Adrenal gland (tissue), 12 donors: ENCODE data around the gene SMG6. TPM values are rescaled to one million over a fixed set of nuclear protein-coding genes. Genes with fewer than 3 reads are reported as not detected.

Experiments used
- DNase-seq, 7 donors: peaks; one replicate each; pipeline ENCODE4 v3.0.0-alpha.2; 2019 to 2020
- H3K27ac ChIP-seq, 5 donors: fragments of 200-600 bp; sonication (generic) in 4 of 5; 1 replicate in 3 of 5; 2 replicates in 2 of 5; pipeline versions ENCODE4 v1.5.1 to v1.8.0; 2016 to 2020; ENCODE audit warnings: mild to moderate bottlenecking in 1 of 5
- H3K27me3 ChIP-seq: fragments of 200-600 bp; 2 replicates; pipeline ENCODE4 v1.8.0; 2021
- H3K36me3 ChIP-seq, 2 donors: fragments of 200-600 bp; replicated peaks in 1 of 2; 1 replicate in 1 of 2; 2 replicates in 1 of 2; pipeline versions ENCODE4 v1.5.1 to v1.8.0; 2018 to 2022
- H3K4me1 ChIP-seq, 2 donors: fragments of 200-600 bp; replicated peaks in 1 of 2; 1 replicate in 1 of 2; 2 replicates in 1 of 2; pipeline versions ENCODE4 v1.5.1 to v1.8.0; 2018 to 2021
- H3K4me3 ChIP-seq, 4 donors: fragments of 200-600 bp; sonication (generic) in 3 of 4; one replicate each; pipeline ENCODE4 v1.5.1; 2016 to 2018
- H3K9me3 ChIP-seq, 3 donors: fragments of 200-600 bp; sonication (generic) in 1 of 3; replicated peaks in 1 of 3; 1 replicate in 2 of 3; 2 replicates in 1 of 3; pipeline versions ENCODE4 v1.5.1 to v1.8.0; 2016 to 2021
- CTCF ChIP-seq, 6 experiments: fragments of 450-650 bp in 4 of 6; fragments of 200-600 bp in 2 of 6; sonication (generic) in 1 of 6; IDR thresholded peaks; 1 replicate in 5 of 6; 2 replicates in 1 of 6; pipeline versions ENCODE4 v1.5.1 to v1.8.0; 2016 to 2021; ENCODE audit warnings: antibody characterized with exemption in 6 of 6, mild to moderate bottlenecking in 2 of 6, moderate library complexity in 1 of 6
- POLR2A ChIP-seq, 2 donors: fragments of 450-650 bp; IDR thresholded peaks; one replicate each; pipeline ENCODE4 v1.6.1; 2017; ENCODE audit warnings: antibody characterized with exemption in 2 of 2, mild to moderate bottlenecking in 2 of 2, moderate library complexity in 1 of 2
- WGBS, 4 donors: extraction: QIAGEN DNeasy Blood & Tissue Kit in 2 of 4; methylation state at CpG; one replicate each; pipeline versions ENCODE4 v1.1.5 to v1.1.7; 2013 to 2017; 5-methylcytosine and 5-hydroxymethylcytosine counted together
- intact Hi-C, 2 donors: fragments of 100-400 bp; cut with DNase I; formaldehyde crosslinking; loops; one replicate each; pipeline versions ENCODE4 v1.14.1 to v1.15.0; 2022 to 2023
- polyA plus RNA-seq, 3 donors: library from polyadenylated mRNA; stranded (reverse); fragments of 200-250 nt in 2 of 3; fragments of 350-450 nt in 1 of 3; fragmentation: Illumina TruSeq in 1 of 3; extraction: RNeasy Lipid Tissue Mini Kit (QIAGEN cat#74804) in 1 of 3; gene quantifications; one replicate each; pipeline ENCODE4 v1.2.3, GENCODE V29; 2013 to 2014
- total RNA-seq, 9 donors: library from RNA; depleted of rRNA in 4 of 9; stranded (reverse); fragments of >200 nt in 4 of 9; fragments of 120-200 nt in 1 of 9; fragmentation: NEBNext Ultra II Directional in 1 of 9; extraction: Animal tissue kit (Norgen Biotek cat#: 25700) in 1 of 9; gene quantifications; one replicate each; pipeline versions ENCODE4 v1.1.0 to v1.2.4, GENCODE V29; 2013 to 2023
- donor health status: healthy with polysubstance abuse.
- donor health status: Bipolar disorder and iron deficiency.
- donor health status: DM: yes; HTN: yes; CAD: no.
- donor health status: DM: no; HTN: no; CAD: no.
- donor health status: DM: no; HTN: no; CAD: no.
- donor health status: DM: yes; HTN: yes; CAD: no.

SMG6 gene
- total and polyA plus RNA-seq, 12 donors, result 15.9 to 85.1 (median 44.0) TPM

- DNase-seq, result peak in 1 of 7 donors; percentile 67
- H3K4me1 ChIP-seq, result peaks cover 6 to 50% of the 10 kb centered on the region in 2 donors
- H3K36me3 ChIP-seq, result peaks cover 0 to 21% of the 10 kb centered on the region in 2 donors
- peak overlapping the region in 4 of 5 donors; percentile 34 to 88 (median 62) for H3K27ac ChIP-seq
- TF ChIP-seq POLR2A (IDR thresholded peaks at IDR 0.05), result no peak
- H3K4me3 ChIP-seq, result no peak overlapping the region
- intact Hi-C loops, result no loop called here
- WGBS, 4 donors, result 67 to 75% (median 72%) methylated on average over 4 to 5 of the region's 5 CpGs
- no peaks in the 10 kb centered on the region for H3K9me3 ChIP-seq
- no peaks in the 10 kb centered on the region for H3K27me3 ChIP-seq
Measured at GRCh38 chr17:2067608-2068024, 236.0 kb downstream of the SMG6 start.

GRCh38 chr17:2067048-2067561, 236.5 kb downstream of the SMG6 start:
- no peaks in the 10 kb centered on the region for H3K27me3 ChIP-seq
- TF ChIP-seq CTCF (IDR thresholded peaks at IDR 0.05) (no peak), POLR2A (IDR thresholded peaks at IDR 0.05) (no peak)
- H3K27ac ChIP-seq, result peak overlapping the region in 4 of 5 donors; percentile 34 to 88 (median 62)
- H3K4me3 ChIP-seq, result no peak overlapping the region
- 63 to 82% (median 72%) methylated on average over 12 to 14 of the region's 14 CpGs for WGBS, 4 donors
- peaks cover 6 to 51% of the 10 kb centered on the region in 2 donors for H3K4me1 ChIP-seq
- H3K9me3 ChIP-seq, result no peaks in the 10 kb centered on the region
- H3K36me3 ChIP-seq, result peaks cover 0 to 21% of the 10 kb centered on the region in 2 donors
- peak in 1 of 7 donors; percentile 54 for DNase-seq
- intact Hi-C loops, result no loop called here

- no peaks in the 10 kb centered on the region for H3K9me3 ChIP-seq
- DNase-seq, result no peak
- intact Hi-C loops, result no loop called here
- H3K4me3 ChIP-seq, result no peak overlapping the region
- TF ChIP-seq CTCF (IDR thresholded peaks at IDR 0.05) (no peak), POLR2A (IDR thresholded peaks at IDR 0.05) (no peak)
- no peaks in the 10 kb centered on the region for H3K27me3 ChIP-seq
- peaks cover 0 to 21% of the 10 kb centered on the region in 2 donors for H3K36me3 ChIP-seq
- peaks cover 6 to 53% of the 10 kb centered on the region in 2 donors for H3K4me1 ChIP-seq
- 78 to 85% (median 84%) methylated on average over 8 to 10 of the region's 10 CpGs for WGBS, 4 donors
- H3K27ac ChIP-seq, result peak overlapping the region in 3 of 5 donors; percentile 5 to 88 (median 78)
Measured at GRCh38 chr17:2065949-2066400, 237.6 kb downstream of the SMG6 start.

GRCh38 chr17:2064980-2065785, 238.4 kb downstream of the SMG6 start:
- Histone ChIP-seq H3K27me3 (no peaks in the 10 kb centered on the region), H3K9me3 (no peaks in the 10 kb centered on the region), H3K4me3 (no peak overlapping the region), H3K36me3 (peaks cover 0 to 21% of the 10 kb centered on the region in 2 donors), H3K4me1 (peaks cover 6 to 47% of the 10 kb centered on the region in 2 donors), H3K27ac (peak overlapping the region in 4 of 5 donors; percentile 5 to 88 (median 55))
- WGBS, 4 donors, result 53 to 82% (median 75%) methylated on average over 7 to 24 of the region's 24 CpGs
- TF ChIP-seq POLR2A (IDR thresholded peaks at IDR 0.05) (no peak), CTCF (IDR thresholded peaks at IDR 0.05) (peak in 4 of 6 experiments; percentile 26 to 43 (median 37))
- DNase-seq, result peak in 3 of 7 donors; percentile 56 to 71 (median 60)
- intact Hi-C loops, result no loop called here
